ENCODE data around the gene TMEM196.

- TF ChIP-seq CTCF (IDR thresholded peaks at IDR 0.05) (no peak), EZH2 (IDR thresholded peaks at IDR 0.05) (no peak)
Measured at GRCh38 chr7:19744075-19744474, 29.3 kb downstream of the TMEM196 start.

Measured in neural progenitor cell (in vitro differentiated cells).